ENCODE measurements around the gene SIAH3.

The SIAH3 gene

DNA sequence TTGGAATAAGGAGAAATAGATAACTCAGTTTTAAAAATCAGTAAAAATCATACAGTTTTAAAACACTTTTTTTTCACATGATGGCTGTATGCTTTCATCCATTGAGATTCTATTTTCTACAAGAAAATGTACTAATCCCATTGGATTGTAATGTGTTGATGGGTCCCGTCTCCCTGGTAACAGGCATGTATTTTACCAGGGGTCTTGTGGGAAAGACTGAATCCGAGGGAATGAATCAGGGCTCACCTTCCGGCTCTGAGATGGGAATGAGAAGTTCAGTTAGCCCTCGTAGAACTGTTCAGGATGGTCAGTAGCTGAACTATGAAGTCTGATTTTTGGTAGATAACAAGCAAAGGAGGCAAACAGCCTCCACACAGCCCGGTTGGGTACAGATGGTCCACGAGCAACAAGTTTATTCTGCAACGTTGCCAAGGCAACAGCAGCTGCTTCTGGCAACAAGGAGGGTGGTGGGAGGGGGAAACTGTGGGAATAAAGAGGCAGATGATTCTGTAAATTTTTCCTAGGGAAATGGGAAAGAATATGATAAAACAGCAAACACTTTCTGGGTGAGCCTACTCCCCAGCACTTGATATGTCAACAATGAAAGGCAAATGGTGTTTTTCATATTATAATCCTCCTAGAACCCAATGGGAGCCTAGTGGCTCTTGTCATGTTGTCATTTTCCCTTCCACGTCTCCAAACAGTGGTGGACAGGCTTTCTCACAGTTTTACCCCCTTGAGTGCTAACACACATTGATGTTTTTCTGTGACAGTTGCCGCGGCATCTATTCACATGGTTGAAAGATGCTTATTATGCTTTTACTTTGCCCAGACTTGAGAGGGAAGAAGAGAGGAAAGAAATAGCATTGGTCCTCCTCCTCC, 12.4 kb upstream of the SIAH3 start:
- DNase-seq (ENCODE audit: low spot score), result no peak

GRCh38 chr13:45861322-45861721, 9.8 kb upstream of the SIAH3 start:
- no peak for DNase-seq (ENCODE audit: low spot score)

GRCh38 chr13:45860240-45860639, 8.7 kb upstream of the SIAH3 start:
- no peak for DNase-seq (ENCODE audit: low spot score)

GRCh38 chr13:45859705-45860104, 8.2 kb upstream of the SIAH3 start:
- DNase-seq (ENCODE audit: low spot score), result peak; percentile 63

DNA sequence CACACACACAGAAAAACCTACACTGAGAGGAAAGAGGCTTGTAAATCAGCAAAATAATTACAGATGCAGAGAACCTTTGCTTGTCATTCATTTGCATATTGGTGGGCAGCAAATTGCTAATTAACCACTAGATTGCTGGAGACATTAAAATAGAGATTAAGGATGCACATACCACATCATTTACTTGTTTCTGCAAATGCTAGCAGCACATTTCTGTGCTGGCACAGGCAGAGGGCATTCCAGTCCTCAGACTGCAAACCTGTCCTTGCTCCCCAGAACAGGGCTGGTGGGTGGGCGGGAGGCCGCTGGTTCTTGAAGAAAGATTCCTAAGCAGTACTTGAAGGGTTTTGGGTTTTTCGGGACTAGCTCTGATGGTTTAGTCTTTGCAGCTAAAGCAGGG, 941 bp upstream of the SIAH3 start:
- DNase-seq (ENCODE audit: low spot score), result no peak

DNA sequence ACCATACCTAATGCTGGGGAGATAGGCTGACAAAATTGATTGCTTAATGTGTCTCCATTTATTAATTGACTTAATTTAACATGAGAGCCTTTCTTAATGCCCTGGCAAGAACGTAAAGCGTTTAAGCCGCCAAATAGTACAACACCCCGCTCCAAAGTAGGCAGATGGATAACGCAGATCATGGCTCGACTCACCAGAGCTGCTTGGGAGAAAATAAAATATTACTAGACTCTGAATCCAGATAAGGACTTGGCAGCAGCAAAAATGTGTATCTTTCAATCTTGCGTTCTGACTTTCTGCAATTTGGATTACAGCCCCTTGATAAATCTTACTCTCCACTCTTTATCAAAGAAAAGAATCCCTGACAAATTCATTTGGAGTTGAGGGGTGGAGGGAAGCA, 403 bp upstream of the SIAH3 start:
- DNase-seq (ENCODE audit: low spot score), result no peak

DNA sequence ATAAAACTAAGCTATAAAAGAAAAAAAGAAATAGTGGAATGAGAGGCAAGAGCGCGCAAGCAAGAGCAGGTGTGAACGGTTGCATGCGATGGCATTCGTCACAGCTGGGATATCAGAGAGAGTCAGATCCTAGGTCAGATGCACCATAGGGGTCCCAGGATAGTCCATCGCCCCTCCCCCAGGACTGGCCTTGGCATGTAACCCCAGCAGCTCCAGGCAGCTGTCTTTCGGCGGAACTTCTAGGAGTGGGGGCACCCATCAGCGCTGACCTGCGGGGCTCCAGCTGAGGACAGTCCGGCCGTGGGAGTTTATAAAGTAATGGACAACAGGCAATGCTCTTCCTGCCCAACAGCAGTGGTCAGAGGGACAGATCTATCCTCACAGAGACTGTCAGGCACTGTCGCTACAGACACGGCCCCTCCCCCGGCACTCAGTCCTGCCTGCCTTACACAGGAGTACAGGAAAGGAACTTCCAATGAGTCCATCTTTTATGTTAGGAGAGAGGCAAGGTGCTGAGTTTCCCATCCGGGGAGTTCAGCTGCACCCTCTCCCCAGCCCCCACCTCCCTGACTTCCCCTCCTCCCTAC, 1.4 kb downstream of the SIAH3 start:
- DNase-seq (ENCODE audit: low spot score), result no peak

DNA sequence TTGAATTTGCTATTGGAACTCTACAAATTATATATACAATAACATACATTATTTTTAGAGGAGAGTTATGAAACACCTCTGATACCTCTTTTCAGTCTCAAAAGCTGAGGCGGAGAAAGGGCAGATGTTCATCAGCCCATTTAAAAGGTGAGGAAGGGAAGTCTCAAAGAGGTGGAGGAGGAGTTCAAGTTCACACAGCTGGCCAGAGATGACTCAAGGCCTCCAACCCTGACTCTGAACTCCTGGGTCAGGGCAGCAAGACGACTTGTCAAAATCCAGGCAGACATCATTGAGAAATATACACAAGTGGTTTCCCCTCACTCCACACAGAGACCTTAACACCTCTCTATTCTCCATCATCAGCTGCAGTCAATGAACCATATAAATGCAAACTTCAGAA, 2.1 kb downstream of the SIAH3 start:
- DNase-seq (ENCODE audit: low spot score), result no peak

- DNase-seq (ENCODE audit: low spot score), result peak; percentile 46
These were observed 3.9 kb downstream of the SIAH3 start for GRCh38 chr13:45847554-45848224.

DNA sequence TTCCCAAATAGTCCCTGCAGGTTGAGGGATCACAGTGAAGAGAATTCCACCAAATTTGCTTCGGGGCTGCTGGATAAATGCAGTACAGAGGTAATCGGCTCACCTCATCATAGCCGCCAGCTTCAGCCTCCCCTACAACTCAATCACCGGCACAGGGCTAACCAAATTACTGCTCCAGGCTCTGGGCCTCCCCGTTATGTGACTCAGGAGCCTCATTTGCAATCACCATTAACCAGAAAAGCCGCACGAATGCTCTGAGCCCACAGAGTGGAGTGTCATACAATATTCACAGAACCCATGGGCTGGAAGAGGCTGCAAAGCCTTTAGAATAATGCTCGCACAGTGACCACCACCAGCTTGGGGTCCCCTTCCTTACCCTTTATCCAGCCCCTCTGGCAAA, 4.9 kb downstream of the SIAH3 start:
- no peak for DNase-seq (ENCODE audit: low spot score)

DNA sequence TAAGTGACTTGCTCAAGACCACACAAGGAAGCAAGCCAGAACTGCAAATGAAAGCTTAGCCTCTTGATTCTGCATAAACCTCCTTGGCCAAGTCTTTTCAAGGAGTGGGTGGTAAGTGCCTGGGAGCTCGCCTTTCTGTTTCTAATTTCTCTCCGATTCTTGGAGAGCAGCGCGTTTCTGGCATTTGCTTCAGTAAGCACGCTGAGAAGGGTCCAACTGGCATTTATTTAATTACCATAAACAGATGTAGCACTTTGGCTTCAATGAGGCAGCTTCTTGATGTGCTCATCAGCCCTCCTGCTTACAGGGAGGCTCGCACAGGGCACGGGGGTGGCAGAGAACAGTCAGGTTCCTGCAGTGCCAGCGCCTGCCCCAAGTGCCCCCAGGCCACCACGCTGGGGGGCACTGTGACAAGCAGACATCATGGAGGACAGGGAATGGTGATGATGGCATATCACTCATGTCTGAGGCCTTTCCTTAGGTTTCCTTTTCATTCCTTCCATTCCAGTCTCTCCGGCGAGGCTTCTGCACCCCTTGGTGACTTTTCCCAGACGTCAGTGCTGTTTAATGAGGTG, 13.3 kb downstream of the SIAH3 start:
- no peak for DNase-seq (ENCODE audit: low spot score)

GRCh38 chr13:45837111-45837510, 14.4 kb downstream of the SIAH3 start:
- DNase-seq (ENCODE audit: low spot score), result no peak

GRCh38 chr13:45834411-45834994, 17.1 kb downstream of the SIAH3 start:
- no peak for DNase-seq (ENCODE audit: low spot score)

- DNase-seq (ENCODE audit: low spot score), result peak; percentile 45
These were observed 17.7 kb downstream of the SIAH3 start for GRCh38 chr13:45833663-45834375.

- no peak for DNase-seq (ENCODE audit: low spot score)
These were observed 18.3 kb downstream of the SIAH3 start for GRCh38 chr13:45833242-45833641.

GRCh38 chr13:45831851-45832250, 19.7 kb downstream of the SIAH3 start:
- no peak for DNase-seq (ENCODE audit: low spot score)

GRCh38 chr13:45830121-45830520, 21.4 kb downstream of the SIAH3 start:
- DNase-seq (ENCODE audit: low spot score), result no peak

- peak; percentile 42 for DNase-seq (ENCODE audit: low spot score)
These were observed 23.1 kb downstream of the SIAH3 start for GRCh38 chr13:45828256-45828968.

- no peak for DNase-seq (ENCODE audit: low spot score)
These were observed 24.2 kb downstream of the SIAH3 start for GRCh38 chr13:45827318-45827717.

DNA sequence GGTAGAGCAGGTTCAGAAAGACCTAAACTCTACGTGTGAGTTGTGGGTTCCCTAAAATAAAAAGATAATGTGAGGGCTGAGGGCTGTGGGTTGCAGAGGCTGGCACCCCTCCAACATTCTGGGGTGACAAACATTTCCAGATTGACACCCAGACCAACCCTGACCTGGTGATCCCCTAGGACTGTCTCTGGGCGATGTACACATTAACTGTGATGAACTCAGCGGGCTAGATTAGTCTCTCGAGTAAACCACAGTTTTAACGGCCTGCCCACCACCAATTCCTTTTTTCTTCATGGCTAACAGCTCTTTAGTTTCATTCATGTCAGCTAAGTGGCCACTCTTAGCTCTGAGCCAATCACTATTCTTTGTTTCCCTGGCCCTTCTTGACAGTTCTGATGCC, 24.8 kb downstream of the SIAH3 start:
- DNase-seq (ENCODE audit: low spot score), result no peak

- DNase-seq (ENCODE audit: low spot score), result no peak
These were observed 26.2 kb downstream of the SIAH3 start for GRCh38 chr13:45825387-45825650.
